ENCODE results near the gene HSPG2. TPM values are rescaled to one million over a fixed set of nuclear protein-coding genes. Genes with fewer than 3 reads are reported as not detected.

HSPG2 gene
- total and polyA plus RNA-seq, 2 of the 13 experiments (the other 11 are each of a cell fraction or from before 2014, with no cell fraction given) = 9.1 to 13.1 TPM

- TF ChIP-seq ZHX2 (IDR thresholded peaks at IDR 0.05; ENCODE audit: low read depth) = no peak
- TF ChIP-seq ZHX2 (CRISPR knock-in tag; IDR thresholded peaks at IDR 0.05; ENCODE audit: borderline replicate concordance) = no peak
- 0 out of 2 replicates have a peak, but pooled peaks have one; percentile 83 for TF ChIP-seq CHD4 (IDR thresholded peaks at IDR 0.05; ENCODE audit: borderline replicate concordance, low read length)
- TF ChIP-seq PHB2 (IDR thresholded peaks at IDR 0.05; ENCODE audit: partially characterized antibody) = no peak
- TF ChIP-seq FOXK1 (CRISPR knock-in tag; IDR thresholded peaks at IDR 0.05; ENCODE audit: borderline replicate concordance, low read depth) = no peak
- TF ChIP-seq ZNF138 (CRISPR knock-in tag; IDR thresholded peaks at IDR 0.05; ENCODE audit: low read depth) = no peak
- no peak for TF ChIP-seq ZNF205 (CRISPR knock-in tag; IDR thresholded peaks at IDR 0.05)
- TF ChIP-seq MLLT10 (CRISPR knock-in tag; IDR thresholded peaks at IDR 0.05) = no peak
- no peak for TF ChIP-seq ZNF558 (CRISPR knock-in tag; IDR thresholded peaks at IDR 0.05; ENCODE audit: borderline replicate concordance)
- TF ChIP-seq ZNF878 (CRISPR knock-in tag; IDR thresholded peaks at IDR 0.05) = peak; percentile 44; the same call in 1 of the 2 replicates
- no peak for TF ChIP-seq YY1 (IDR thresholded peaks at IDR 0.05; ENCODE audit: insufficient read depth, insufficient replicate concordance, low read depth, low read length)
- no peak for TF ChIP-seq RXRB (CRISPR knock-in tag; IDR thresholded peaks at IDR 0.05; ENCODE audit: borderline replicate concordance)
- TF ChIP-seq SRY (CRISPR knock-in tag; IDR thresholded peaks at IDR 0.05) = no peak
- TF ChIP-seq FLYWCH1 (CRISPR knock-in tag; IDR thresholded peaks at IDR 0.05) = no peak
- no peak; the same call in 1 of the 2 replicates for TF ChIP-seq CSRNP1 (CRISPR knock-in tag; IDR thresholded peaks at IDR 0.05)
- TF ChIP-seq RARG (CRISPR knock-in tag; IDR thresholded peaks at IDR 0.05; ENCODE audit: low read depth) = no peak
- TF ChIP-seq ZBTB46 (CRISPR knock-in tag; IDR thresholded peaks at IDR 0.05; ENCODE audit: borderline replicate concordance) = no peak
- no peak for TF ChIP-seq PBX3 (CRISPR knock-in tag; IDR thresholded peaks at IDR 0.05; ENCODE audit: borderline replicate concordance)
- no peak for TF ChIP-seq NR1H2 (CRISPR knock-in tag; IDR thresholded peaks at IDR 0.05; ENCODE audit: borderline replicate concordance, low read depth)
Observed at GRCh38 chr1:21921100-21921875, 15.8 kb downstream of the HSPG2 start (continued).
